ENCODE data around the gene RGS5. TPM values are rescaled to one million over a fixed set of nuclear protein-coding genes. Genes with fewer than 3 reads are reported as not detected.

Gene RGS5
- total RNA-seq, 4 donors from 2014 or later: 57.2 to 174 (median 91.8) TPM

- ATAC-seq (ENCODE audit: low FRiP score): no peak
- no peak for DNase-seq (ENCODE audit: low spot score)
- TF ChIP-seq, protein P1, sequence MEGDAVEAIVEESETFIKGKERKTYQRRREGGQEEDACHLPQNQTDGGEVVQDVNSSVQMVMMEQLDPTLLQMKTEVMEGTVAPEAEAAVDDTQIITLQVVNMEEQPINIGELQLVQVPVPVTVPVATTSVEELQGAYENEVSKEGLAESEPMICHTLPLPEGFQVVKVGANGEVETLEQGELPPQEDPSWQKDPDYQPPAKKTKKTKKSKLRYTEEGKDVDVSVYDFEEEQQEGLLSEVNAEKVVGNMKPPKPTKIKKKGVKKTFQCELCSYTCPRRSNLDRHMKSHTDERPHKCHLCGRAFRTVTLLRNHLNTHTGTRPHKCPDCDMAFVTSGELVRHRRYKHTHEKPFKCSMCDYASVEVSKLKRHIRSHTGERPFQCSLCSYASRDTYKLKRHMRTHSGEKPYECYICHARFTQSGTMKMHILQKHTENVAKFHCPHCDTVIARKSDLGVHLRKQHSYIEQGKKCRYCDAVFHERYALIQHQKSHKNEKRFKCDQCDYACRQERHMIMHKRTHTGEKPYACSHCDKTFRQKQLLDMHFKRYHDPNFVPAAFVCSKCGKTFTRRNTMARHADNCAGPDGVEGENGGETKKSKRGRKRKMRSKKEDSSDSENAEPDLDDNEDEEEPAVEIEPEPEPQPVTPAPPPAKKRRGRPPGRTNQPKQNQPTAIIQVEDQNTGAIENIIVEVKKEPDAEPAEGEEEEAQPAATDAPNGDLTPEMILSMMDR (IDR thresholded peaks at IDR 0.05): no peak
Observed at GRCh38 chr1:163130225-163130856, 72.4 kb downstream of the RGS5 start.

GRCh38 chr1:163128282-163128681 is 74.4 kb downstream of the RGS5 start:
- DNase-seq (ENCODE audit: low spot score) (no peak), ATAC-seq (ENCODE audit: low FRiP score) (no peak)
- TF ChIP-seq, protein P1 (IDR thresholded peaks at IDR 0.05): no peak

DNA sequence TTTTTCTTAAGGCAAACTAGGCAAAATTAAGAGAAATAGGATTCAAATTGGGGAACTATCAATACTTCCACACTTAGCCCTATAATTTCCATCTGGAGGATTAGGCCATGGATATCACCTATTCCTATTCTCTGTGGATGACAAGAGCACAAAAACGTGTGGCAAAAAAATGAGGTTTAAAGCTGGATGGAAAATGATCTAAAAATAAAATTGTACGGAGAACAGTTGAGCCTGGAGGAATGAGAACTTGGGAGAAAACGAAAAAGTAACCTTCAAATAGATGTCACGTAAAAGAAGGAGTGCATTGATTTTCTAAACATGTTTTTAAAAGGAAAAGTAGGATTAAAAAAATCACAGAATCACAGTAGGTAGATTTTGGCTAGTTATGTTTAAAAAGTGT is 77.9 kb downstream of the RGS5 start:
- ATAC-seq (ENCODE audit: low FRiP score): no peak
- DNase-seq (ENCODE audit: low spot score): no peak
- TF ChIP-seq, protein P1 (IDR thresholded peaks at IDR 0.05): no peak

- no peak for DNase-seq (ENCODE audit: low spot score)
- TF ChIP-seq, protein P1 (IDR thresholded peaks at IDR 0.05): no peak
- no peak for ATAC-seq (ENCODE audit: low FRiP score)
Observed at GRCh38 chr1:163120372-163120771, 82.3 kb downstream of the RGS5 start.

DNA sequence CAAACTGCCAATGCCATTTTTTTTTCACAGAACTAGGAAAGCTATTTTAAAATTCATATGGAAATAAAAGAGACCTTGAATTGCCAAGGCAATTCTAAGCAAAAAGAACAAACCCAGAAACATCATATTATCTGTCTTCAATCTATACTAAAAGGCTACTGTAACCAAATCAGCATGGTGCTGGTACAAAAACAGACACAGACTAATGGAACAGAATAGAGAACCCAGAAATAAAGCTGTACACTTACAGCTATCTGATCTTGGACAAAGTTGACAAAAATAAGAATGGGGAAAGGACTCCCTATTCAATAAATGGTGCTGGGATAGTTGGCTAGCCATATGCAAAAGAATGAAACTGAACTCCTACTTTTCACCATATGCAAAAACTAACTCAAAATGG is 83.0 kb downstream of the RGS5 start:
- TF ChIP-seq, protein P1 (IDR thresholded peaks at IDR 0.05): no peak
- DNase-seq (ENCODE audit: low spot score): no peak
- no peak for ATAC-seq (ENCODE audit: low FRiP score)

GRCh38 chr1:163115887-163116286 is 86.8 kb downstream of the RGS5 start:
- no peak for ATAC-seq (ENCODE audit: low FRiP score)
- TF ChIP-seq, protein P1 (IDR thresholded peaks at IDR 0.05): no peak

GRCh38 chr1:163107655-163108054 is 95.1 kb downstream of the RGS5 start:
- DNase-seq (ENCODE audit: low spot score) (no peak), ATAC-seq (ENCODE audit: low FRiP score) (no peak)
- TF ChIP-seq, protein P1 (IDR thresholded peaks at IDR 0.05): no peak

More at GRCh38 chr1:163115887-163116286, 86.8 kb downstream of the RGS5 start:
- DNase-seq (ENCODE audit: low spot score): no peak

All from omental fat pad (tissue), 4 donors.